ENCODE data around the gene DDO.
"Not testable (repeated sequence)": the region's sequence is repeated elsewhere in the genome, so short reads cannot be mapped to it uniquely, and the experiment has no call there.

DDO gene, protein sequence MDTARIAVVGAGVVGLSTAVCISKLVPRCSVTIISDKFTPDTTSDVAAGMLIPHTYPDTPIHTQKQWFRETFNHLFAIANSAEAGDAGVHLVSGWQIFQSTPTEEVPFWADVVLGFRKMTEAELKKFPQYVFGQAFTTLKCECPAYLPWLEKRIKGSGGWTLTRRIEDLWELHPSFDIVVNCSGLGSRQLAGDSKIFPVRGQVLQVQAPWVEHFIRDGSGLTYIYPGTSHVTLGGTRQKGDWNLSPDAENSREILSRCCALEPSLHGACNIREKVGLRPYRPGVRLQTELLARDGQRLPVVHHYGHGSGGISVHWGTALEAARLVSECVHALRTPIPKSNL

DNA sequence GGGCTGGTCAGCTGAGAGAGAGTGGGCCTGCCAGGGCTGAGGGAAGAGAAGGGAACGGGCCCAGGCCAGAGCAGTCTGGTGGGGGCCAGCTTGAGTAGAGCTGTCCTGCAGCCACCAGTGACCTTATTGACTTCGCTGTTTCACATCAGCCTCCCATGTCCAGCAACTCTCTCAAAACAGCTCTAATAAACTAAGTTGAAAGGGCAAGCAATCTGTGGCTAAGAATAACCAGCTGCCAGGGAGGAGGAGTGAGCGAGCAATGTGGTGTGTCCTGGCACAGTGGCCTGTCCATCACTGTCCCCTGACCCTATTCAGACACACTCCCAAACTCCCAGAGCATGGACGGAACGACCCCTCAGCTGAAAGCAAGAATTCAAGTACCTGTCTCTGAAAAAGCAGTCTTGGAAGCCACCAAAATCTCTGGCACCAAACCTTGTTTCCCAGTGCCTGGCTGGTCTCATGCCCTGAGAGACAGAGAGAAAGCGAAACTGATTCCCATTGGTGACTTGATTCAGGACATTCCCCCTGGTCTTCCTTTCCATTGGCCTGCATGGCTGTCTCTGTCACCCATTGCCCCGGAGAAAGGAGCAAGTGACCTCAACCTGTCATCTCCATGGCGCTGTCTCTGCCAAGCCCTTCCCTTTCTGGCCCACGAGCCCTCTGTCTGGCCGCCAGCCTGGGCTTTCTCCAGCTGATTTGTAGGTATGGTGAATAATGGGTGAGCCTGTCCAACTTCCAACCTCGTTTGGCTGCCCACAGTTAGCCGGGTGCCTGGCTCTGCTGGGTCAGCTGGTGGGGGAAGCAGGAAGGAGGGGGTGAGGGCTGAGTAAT lies at the start of gene DDO:
TSS of gene DDO (minus strand) at position 490 of the 831 bp plus-strand sequence. CDS start 2,113 bp downstream, outside the sequence.
- no peak for DNase-seq (ENCODE audit: low read depth in 1 of 2, low spot score in 1 of 2)

DNA sequence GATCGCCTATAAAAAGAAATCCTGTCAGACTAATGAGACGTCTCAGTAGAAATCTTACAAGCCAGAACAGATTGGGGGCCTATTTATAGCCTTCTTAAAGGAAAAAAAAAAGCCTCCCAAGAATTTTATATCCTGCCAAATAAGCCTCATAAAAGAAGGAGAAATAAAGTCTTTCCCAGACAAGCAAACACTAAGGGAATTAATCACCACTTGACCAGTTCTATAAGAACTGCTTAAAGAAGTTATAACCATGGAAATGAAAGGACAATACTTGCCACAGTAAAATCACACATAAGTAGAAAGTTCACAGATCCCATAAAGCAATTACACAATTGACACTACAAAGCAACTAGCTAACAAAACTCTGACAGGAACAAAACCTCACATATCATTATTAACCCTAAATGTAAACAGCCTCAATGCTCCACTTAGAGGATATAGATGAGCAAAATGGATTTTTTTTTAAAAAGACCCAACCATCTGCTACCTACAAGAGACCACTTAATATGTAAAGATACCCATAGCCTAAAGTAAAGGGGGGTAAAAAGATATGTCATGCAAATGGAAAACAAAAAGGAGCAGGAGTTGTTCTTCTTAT lies 47.6 kb upstream of the DDO start:
- DNase-seq (ENCODE audit: low read depth in 1 of 2, low spot score in 1 of 2): no peak

DNA sequence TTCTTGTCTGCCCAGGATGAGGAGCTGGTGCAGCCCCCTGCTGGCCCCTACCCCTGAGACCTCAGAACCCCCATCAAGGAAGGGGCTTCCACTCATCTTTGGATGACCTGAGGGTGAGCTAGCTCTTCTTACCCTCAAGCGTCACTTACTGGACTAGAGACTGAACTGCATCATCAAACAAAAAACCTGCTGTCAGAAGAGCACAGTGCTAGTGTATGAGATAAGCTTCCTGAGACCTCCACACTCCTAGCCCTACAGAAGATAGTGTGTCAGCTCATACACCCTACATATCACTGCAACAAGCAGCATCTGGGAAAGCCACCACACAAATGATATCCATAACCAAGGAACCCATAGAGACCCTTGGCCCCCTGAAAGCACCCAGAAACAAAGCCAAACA lies 46.0 kb upstream of the DDO start:
- DNase-seq (ENCODE audit: low read depth in 1 of 2, low spot score in 1 of 2): no peak

DNA sequence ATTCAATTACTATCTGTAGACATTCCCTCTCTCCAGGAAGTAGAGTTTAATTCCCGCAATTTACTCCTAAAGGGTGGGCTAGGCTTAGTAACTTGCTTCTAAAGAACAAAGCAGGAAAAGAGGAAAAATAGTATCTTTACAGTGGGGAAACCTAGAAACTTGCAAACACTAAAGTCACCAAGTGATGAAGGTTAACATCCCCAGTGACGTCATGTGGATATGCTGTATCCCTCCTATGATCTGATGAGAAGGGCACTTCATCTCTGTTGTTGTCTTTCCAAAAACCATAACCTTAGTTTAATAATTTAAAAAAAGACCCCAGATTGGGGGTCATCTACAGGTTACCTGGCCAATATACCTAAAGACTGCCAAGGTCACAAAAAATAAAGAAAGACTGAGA lies 43.8 kb upstream of the DDO start:
- DNase-seq (ENCODE audit: low read depth in 1 of 2, low spot score in 1 of 2): no peak

DNA sequence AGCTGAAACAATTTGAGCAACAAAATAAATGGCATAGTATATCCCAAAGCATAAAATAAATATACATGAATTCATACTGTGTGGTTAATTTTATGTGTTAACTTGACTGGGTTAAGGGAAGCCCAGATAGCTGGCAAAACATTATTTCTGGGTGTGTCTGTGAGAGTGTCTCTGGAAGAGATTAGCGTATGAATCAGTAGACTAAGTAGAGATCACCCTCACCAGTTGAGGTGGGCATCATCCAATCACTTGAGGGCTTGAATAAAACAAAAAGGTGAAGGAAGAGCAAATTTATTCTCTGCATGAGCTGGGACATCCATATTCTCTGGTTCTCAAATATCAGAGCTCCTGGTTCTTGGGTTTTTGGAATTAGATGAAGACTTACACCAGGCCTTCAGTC lies 43.1 kb upstream of the DDO start:
- DNase-seq (ENCODE audit: low read depth in 1 of 2, low spot score in 1 of 2): no peak

DNA sequence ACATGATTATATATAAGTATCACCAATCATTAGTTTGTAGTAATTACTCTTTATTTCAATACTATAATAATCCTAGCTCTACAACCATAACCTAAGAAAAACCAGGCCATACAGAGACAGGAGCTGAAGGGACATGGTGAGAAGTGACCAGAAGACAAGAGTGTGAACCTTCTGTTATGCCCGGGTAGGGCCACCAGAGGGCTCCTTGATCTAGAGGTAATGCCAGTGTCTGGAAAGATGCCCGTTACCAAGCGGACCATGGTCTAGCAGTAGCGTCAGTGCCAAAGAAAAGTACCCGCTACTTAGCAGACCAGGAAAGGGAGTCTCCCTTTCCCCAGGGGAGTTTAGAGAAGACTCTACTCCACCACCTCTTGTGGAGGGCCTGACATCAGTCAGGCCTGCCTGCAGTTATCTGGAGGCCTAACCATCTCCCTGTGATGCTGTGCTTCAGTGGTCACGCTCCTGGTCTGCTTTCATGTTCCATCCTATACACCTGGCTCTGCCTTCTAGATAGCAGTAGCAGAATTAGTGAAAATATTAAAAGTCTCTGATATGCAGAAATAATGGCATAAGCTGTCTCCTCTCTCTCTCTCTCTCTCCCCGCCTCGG lies 42.3 kb upstream of the DDO start:
- DNase-seq (ENCODE audit: low read depth in 1 of 2, low spot score in 1 of 2): not testable (repeated sequence)

DNA sequence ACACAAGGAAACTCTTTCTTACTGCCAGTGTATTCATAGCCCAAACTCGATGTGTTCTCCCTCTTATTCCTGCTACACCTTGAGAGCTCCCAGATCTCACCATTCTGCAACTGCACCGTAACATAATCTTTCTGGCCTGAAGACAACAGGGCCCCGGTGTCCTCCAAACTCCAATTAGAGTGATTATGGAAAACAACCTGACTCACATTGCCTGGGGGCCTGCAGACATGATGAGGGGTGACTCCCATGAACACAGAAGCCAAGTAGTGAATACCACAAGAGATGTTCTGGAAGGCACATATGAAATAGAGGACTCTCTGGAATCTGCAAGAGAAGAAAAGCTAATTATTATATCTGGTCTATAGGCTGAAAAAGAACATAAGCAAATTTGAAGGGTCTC lies 41.3 kb upstream of the DDO start:
- no peak for DNase-seq (ENCODE audit: low read depth in 1 of 2, low spot score in 1 of 2)

DNA sequence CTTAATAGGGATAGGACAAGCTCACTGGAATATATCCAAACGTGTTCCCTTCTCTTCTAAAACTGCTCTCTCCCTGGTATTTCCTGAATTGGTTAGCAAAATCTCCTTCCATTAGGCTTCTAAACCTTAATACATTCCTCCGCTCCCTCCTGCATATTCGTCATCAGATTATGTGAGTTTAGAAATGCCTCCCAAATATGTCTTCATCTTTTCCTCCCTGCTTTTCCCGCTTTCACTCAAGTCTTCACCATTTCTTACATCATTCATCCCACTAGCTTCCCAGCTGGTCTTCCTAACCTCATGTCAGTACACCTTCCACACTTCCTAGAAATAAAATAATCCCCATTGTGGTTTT lies 34.1 kb upstream of the DDO start:
- no peak for DNase-seq (ENCODE audit: low read depth in 1 of 2, low spot score in 1 of 2)

DNA sequence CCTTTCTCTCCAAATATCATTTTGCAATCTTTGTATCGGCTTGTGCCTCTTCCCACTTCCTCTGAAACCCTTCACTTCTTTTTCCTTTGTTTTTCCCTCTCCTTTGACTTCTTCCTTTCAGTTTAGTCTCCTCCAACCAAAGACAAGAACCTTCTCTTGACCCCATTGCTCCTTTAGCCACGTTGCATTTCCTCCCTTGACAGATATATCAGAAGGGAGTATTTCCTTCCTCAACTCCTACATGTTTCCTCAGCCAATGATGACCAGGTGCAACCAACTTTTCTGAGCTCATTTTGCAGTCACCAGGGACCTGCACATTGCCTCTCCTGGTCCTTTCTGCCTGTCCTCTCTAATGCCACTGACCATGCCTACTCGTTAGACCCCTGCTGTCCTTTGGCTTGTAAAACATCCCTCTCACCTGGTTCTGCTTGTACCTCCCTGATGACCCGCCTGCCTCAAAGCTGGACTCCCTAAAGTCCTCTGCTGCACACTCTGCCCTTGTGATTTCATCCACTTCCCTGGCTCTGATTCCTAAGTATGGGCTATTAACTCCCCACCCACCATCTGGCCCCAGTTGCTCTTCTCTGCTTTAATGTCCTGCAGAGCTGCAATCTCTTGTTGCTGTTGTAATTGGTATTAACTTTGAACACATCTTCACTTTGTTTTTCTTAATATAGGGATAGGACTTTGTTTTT lies 33.6 kb upstream of the DDO start:
- no peak for DNase-seq (ENCODE audit: low read depth in 1 of 2, low spot score in 1 of 2)

DNA sequence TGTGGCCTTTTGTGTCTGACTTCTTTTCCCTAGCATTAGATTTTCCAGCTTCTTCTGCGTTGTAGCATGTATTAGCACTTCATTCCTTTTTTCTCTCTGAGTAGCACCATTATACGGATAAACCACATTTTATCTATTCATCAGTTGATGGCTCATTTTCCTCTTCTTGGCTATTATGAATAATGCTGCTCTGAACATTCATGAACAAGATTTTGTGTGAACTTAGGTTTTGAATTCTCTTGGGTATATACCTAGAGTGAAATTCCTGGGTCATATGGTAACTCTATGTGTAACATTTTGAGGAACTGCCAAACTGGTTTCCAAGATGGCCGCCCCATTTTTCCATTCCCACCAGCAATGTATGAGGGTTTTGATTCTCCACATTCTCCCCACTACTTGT lies 32.4 kb upstream of the DDO start:
- DNase-seq (ENCODE audit: low read depth in 1 of 2, low spot score in 1 of 2): no peak

DNA sequence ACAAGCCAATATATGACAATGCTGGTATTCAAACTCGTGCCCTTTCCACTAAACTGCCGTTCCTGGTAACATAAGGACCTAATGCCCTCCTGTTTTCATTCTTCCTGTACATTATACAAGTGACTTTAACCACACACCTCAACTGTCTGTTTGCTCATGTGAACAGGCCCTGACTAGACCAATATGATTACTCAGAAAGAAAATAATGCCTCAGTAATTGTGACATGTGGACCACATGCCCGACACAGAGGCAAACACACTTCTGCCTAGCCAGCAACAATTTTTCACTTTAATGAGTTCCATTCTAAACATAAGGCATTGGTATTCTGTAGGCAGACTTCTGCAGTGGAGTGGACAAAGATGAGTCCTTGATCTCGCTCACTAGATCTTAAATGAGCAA lies 31.0 kb upstream of the DDO start:
- no peak for DNase-seq (ENCODE audit: low read depth in 1 of 2, low spot score in 1 of 2)

DNA sequence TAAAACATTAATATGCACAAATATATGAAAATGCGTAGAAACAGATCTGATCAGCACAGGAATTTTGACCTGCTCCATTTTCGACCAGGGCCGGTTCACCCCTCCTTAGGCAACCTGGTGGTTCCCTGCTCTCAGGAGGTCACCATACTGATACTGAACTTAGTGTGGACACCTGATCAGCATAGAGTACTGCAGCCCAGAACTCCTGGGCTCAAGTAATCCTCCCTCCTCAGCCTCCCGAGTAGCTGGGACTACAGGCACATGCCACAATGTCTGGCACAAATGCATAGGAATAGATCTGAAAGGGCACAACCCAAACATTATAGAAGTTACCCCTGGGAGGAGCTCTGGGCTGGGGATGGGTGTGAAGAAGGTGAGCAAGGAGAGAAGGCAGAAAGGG lies 24.7 kb upstream of the DDO start:
- no peak for DNase-seq (ENCODE audit: low read depth in 1 of 2, low spot score in 1 of 2)

DNA sequence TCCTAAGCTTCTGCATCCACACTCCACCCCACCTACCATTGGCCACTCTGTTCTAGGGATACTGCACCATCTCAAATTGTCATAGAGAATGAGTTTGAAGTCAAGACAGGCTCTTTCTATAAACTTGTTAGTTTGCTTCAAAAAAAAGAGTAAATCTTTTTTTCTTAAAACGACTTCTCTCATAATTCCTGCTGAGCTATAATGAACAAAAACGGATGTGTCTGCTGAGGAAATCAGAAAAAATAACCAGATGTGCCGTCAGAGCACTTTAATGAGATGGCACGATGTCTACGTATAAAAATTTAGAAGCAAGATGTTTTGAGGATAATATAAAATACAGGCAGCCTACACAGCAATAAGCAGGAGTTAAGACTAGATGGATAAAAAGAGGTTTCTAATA lies 24.0 kb upstream of the DDO start:
- DNase-seq (ENCODE audit: low read depth in 1 of 2, low spot score in 1 of 2): no peak

DNA sequence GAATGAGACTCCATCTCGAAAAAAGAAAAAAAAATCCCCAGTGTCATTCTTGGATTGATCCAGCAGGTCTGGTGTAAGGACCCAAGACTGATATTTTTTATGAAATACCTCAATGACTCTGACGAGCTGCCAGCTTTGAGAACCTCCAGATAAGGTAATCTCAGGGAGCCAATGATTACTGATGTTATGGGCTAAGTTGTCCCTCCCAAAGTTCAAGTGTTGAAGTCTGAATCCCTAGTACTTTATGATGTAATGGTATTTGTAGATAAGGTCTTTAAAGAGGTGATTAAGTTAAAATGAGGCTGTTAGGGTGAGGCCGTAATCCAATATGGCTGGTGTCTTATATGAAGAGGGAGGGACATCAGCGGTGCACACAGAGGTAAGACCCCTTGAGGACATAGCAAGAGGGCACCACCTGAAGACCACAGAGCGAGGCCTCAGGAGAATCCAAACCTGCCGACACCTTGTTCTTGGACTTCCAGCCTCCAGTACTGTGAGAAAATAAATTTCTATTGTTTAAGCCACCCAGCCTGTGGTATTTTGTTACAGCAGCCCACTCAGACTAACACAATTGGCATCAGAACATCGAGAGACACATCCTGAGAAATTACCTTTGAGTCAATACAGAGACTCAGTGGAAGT lies 19.7 kb upstream of the DDO start:
- no peak for DNase-seq (ENCODE audit: low read depth in 1 of 2, low spot score in 1 of 2)

DNA sequence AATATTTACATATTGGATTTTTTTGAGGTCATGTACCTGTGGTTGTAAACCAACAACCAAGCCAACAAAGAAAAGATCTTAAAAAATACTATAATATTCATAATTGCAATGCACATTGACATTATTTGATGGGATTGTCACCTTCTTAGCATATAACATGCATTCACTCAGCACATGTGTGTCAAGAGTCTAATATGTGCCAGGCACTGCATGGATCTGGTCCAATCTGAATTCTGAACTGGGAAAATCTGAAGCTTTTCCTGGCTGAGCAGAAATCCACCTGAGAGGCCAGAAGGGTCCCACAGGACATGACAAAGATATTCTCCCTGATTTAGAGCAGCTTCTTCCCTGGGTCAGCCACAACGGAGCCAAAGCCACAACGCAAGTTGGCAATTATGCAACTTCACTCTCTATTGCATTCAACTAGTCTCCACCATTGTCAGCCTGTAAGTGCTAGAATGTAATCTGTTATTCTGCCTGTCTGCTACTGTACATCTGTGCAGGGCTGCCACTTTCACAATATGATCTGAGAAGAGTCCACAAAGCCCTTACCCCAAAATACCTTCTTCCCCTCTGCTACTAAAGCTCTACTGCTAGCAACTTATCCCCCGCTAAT lies 17.0 kb upstream of the DDO start:
- DNase-seq (ENCODE audit: low read depth in 1 of 2, low spot score in 1 of 2): no peak

DNA sequence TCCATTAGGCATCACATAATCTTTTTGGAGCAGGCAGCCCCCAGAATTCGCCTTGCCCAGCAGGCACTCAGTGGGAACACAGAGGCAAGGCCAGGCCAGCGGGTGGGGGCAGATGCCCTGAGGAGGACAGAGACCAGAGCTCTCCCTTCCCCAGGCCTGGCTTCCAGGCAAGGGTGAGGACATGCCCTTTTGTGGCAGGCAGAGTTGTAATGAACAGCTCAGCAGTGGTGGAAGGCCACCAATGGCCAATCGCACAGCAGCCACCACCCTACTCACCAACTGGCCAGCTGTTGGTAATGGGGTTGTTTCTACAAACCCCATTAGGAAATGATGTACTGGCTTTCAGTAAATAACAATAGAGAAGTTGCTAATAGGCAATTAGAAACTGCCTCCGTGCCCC lies 15.4 kb upstream of the DDO start:
- DNase-seq (ENCODE audit: low read depth in 1 of 2, low spot score in 1 of 2): no peak

DNA sequence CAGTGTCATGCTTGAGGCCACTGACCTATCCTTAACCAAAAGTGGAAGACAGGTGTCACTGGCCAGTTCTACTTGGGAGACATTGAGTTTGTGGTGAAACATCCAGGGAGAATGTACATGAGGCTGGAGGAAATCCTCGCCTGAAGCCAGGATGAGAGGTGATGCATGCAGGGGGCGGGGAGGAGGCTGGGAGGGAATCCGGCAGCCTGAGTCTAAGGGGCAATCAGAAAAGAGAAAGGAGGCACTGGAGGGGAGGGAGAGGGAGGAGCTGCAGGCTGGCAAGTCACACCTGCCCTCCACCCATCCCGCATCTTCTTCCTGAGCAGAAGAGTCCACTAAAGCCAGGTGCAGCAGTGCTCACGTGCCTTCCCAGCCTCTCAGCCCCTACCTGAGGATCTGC lies 14.9 kb upstream of the DDO start:
- DNase-seq (ENCODE audit: low read depth in 1 of 2, low spot score in 1 of 2): no peak

DNA sequence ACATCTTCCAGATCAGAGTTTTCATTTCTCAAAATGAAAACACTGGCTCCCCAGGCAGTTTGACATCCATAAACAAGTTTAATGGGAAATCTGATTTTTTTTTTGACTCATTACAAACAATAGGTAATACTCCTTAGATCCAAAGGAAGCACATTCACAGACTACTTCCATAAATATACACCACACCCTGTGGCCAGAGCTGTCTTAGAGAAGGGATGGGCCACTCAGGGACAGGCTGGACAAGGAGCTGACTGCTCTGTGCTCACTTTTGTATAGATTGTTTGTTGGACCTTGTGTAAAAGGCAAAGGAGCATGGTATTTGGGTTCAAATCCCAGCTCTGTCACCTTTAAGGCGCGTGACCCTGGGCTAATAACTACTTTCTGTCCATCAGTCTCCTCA lies 12.8 kb upstream of the DDO start:
- no peak for DNase-seq (ENCODE audit: low read depth in 1 of 2, low spot score in 1 of 2)

DNA sequence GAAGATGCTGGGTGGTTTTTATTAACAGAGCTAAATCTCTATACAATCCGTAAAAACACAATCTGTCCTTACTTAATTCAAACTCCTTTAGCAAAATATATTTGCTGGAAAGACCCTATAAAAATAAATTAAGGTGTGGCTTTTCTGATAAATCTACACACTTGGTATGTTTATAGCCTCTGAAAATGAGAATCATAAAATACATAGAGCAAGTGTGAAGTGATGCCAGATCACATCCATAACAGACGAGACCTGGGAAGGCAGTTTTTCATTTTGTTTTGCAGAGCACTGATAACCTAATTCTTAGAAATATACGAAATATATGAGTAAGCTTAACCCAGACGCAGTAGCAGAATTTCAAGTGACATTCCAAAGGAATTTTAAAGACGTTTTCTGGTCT lies 10.4 kb upstream of the DDO start:
- no peak for DNase-seq (ENCODE audit: low read depth in 1 of 2, low spot score in 1 of 2)

DNA sequence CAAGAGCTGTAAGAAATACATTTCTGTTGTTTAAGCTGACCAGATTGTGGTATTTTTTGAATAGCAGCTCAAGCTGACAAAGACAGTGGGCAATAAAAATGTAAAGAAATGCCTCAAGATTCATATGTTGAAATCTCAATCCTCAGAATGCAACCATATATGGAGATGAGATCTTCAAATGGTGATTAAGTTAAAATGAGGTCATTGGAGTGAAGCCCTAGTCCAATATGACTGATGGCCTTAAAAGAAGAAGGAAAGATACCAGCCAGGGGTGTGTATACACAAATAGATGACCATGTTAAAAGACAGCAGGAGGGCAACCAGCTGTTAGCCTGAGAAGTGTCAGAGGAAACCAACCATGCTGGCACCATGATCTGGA lies 7.1 kb upstream of the DDO start:
- no peak for DNase-seq (ENCODE audit: low read depth in 1 of 2, low spot score in 1 of 2)

Measured in stimulated activated CD4-positive, alpha-beta T cell treated with anti-CD3 and anti-CD28 coated beads, Interleukin-15, amount 100 ng/mL, for 1 hour (primary cell).